ENCODE data around the gene PELI2.

The PELI2 gene

GRCh38 chr14:56119201-56119981 is 1.2 kb downstream of the PELI2 start:
- FAIRE-seq (no peak), DNase-seq (ENCODE audit: insufficient read length, low spot score) (peak; percentile 12)

- no peak for DNase-seq (ENCODE audit: insufficient read length, low spot score)
Observed at GRCh38 chr14:56120091-56120691, 2.0 kb downstream of the PELI2 start.

GRCh38 chr14:56121816-56122215 is 3.6 kb downstream of the PELI2 start:
- DNase-seq (ENCODE audit: insufficient read length, low spot score) (no peak), FAIRE-seq (no peak)

More at GRCh38 chr14:56120091-56120691, 2.0 kb downstream of the PELI2 start:
- FAIRE-seq, result peak; percentile 49

GRCh38 chr14:56122301-56122700 is 4.1 kb downstream of the PELI2 start:
- DNase-seq (ENCODE audit: insufficient read length, low spot score) (no peak), FAIRE-seq (no peak)

GRCh38 chr14:56124327-56124726 is 6.1 kb downstream of the PELI2 start:
- no peak for DNase-seq (ENCODE audit: insufficient read length, low spot score)
- FAIRE-seq, result no peak

- no peak for DNase-seq (ENCODE audit: insufficient read length, low spot score)
Observed at GRCh38 chr14:56125772-56126636, 7.8 kb downstream of the PELI2 start.

GRCh38 chr14:56126637-56126913 is 8.4 kb downstream of the PELI2 start:
- FAIRE-seq, result no peak
- DNase-seq (ENCODE audit: insufficient read length, low spot score), result no peak

More at GRCh38 chr14:56125772-56126636, 7.8 kb downstream of the PELI2 start:
- no peak for FAIRE-seq

- DNase-seq (ENCODE audit: insufficient read length, low spot score) (no peak), FAIRE-seq (no peak)
Observed at GRCh38 chr14:56127156-56127555, 8.9 kb downstream of the PELI2 start.

- DNase-seq (ENCODE audit: insufficient read length, low spot score) (no peak), FAIRE-seq (no peak)
Observed at GRCh38 chr14:56129092-56129491, 10.9 kb downstream of the PELI2 start.

GRCh38 chr14:56129933-56130332 is 11.7 kb downstream of the PELI2 start:
- DNase-seq (ENCODE audit: insufficient read length, low spot score) (no peak), FAIRE-seq (no peak)

- DNase-seq (ENCODE audit: insufficient read length, low spot score) (no peak), FAIRE-seq (no peak)
Observed at GRCh38 chr14:56131004-56131864, 13.0 kb downstream of the PELI2 start.

GRCh38 chr14:56131865-56132833 is 13.9 kb downstream of the PELI2 start:
- DNase-seq (ENCODE audit: insufficient read length, low spot score) (no peak), FAIRE-seq (no peak)

- FAIRE-seq, result no peak
- DNase-seq (ENCODE audit: insufficient read length, low spot score), result no peak
Observed at GRCh38 chr14:56133547-56133946, 15.3 kb downstream of the PELI2 start.

GRCh38 chr14:56135001-56135400 is 16.8 kb downstream of the PELI2 start:
- no peak for FAIRE-seq
- DNase-seq (ENCODE audit: insufficient read length, low spot score), result no peak

GRCh38 chr14:56135668-56136067 is 17.5 kb downstream of the PELI2 start:
- no peak for DNase-seq (ENCODE audit: insufficient read length, low spot score)
- FAIRE-seq, result no peak

- no peak for FAIRE-seq
- no peak for DNase-seq (ENCODE audit: insufficient read length, low spot score)
Observed at GRCh38 chr14:56136571-56137452, 18.6 kb downstream of the PELI2 start.

- FAIRE-seq (no peak), DNase-seq (ENCODE audit: insufficient read length, low spot score) (no peak)
Observed at GRCh38 chr14:56137453-56137807, 19.2 kb downstream of the PELI2 start.

- FAIRE-seq (no peak), DNase-seq (ENCODE audit: insufficient read length, low spot score) (no peak)
Observed at GRCh38 chr14:56137849-56138248, 19.6 kb downstream of the PELI2 start.

GRCh38 chr14:56138928-56139327 is 20.7 kb downstream of the PELI2 start:
- DNase-seq (ENCODE audit: insufficient read length, low spot score), result no peak
- no peak for FAIRE-seq

All from GM19239 (cell line).